CD14-positive monocyte (primary cell): ENCODE measurements around the gene TRA2B. TPM values are rescaled to one million over a fixed set of nuclear protein-coding genes. Genes with fewer than 3 reads are reported as not detected.

ENCODE experiments used
- DNase-seq, 3 donors: peaks; one replicate each; pipeline ENCODE4 v3.0.0-alpha.2; 2011 to 2022
- H2AFZ ChIP-seq: 2 replicates; pipeline ENCODE4 v1.6.0; 2012; ENCODE audit warnings: mild to moderate bottlenecking, low read depth, low read length, inconsistent platforms; ENCODE audit not compliant: insufficient read depth, poor library complexity, severe bottlenecking
- H3K27ac ChIP-seq, 2 donors: 1 replicate in 1 of 2; 2 replicates in 1 of 2; pipeline ENCODE4 v1.5.1; 2012 to 2013; ENCODE audit warnings: low read length in 2 of 2, control low read depth in 1 of 2, inconsistent platforms in 1 of 2, low read depth in 1 of 2, mild to moderate bottlenecking in 1 of 2
- H3K27me3 ChIP-seq, 2 donors: one replicate each; pipeline versions ENCODE4 v1.6.0 to v1.6.1; 2011 to 2013; ENCODE audit warnings: low read length in 2 of 2; ENCODE audit not compliant: control insufficient read depth in 2 of 2, insufficient read depth in 2 of 2
- H3K36me3 ChIP-seq, 2 donors: replicated peaks in 1 of 2; 1 replicate in 1 of 2; 2 replicates in 1 of 2; pipeline versions ENCODE4 v1.5.1 to v1.6.1; 2012 to 2013; ENCODE audit warnings: low read length in 2 of 2, control low read depth in 1 of 2, inconsistent platforms in 1 of 2, mild to moderate bottlenecking in 1 of 2; ENCODE audit not compliant: insufficient read depth in 2 of 2, control insufficient read depth in 1 of 2
- H3K4me1 ChIP-seq, 2 donors: 1 replicate in 1 of 2; 2 replicates in 1 of 2; pipeline versions ENCODE4 v1.5.1 to v1.6.1; 2012 to 2013; ENCODE audit warnings: low read length in 2 of 2, control low read depth in 1 of 2, inconsistent platforms in 1 of 2, mild to moderate bottlenecking in 1 of 2, moderate library complexity in 1 of 2; ENCODE audit not compliant: insufficient read depth in 2 of 2, control insufficient read depth in 1 of 2
- H3K4me2 ChIP-seq: replicated peaks from 2 replicates; pipeline ENCODE3; 2012; ENCODE audit warnings: low read length, moderate library complexity, mild to moderate bottlenecking; ENCODE audit not compliant: poor library complexity, severe bottlenecking; ENCODE audit errors: extremely low read depth
- H3K4me3 ChIP-seq, 3 experiments: fragments of 200-600 bp in 1 of 3; sonication (generic) in 1 of 3; replicated peaks in 1 of 3; 1 replicate in 2 of 3; 2 replicates in 1 of 3; pipeline ENCODE4 v1.5.1; 2011 to 2013; ENCODE audit warnings: low read length in 3 of 3, mild to moderate bottlenecking in 3 of 3, control low read depth in 2 of 3, low read depth in 2 of 3, inconsistent platforms in 1 of 3, moderate library complexity in 1 of 3
- H3K79me2 ChIP-seq: 2 replicates; pipeline ENCODE4 v1.6.0; 2012; ENCODE audit warnings: mild to moderate bottlenecking, control low read depth, inconsistent platforms, low read length, moderate library complexity; ENCODE audit not compliant: insufficient read depth
- H3K9ac ChIP-seq: 2 replicates; pipeline ENCODE4 v1.6.0; 2017; ENCODE audit warnings: low read length, mild to moderate bottlenecking; ENCODE audit not compliant: insufficient read depth, poor library complexity, severe bottlenecking
- H3K9me3 ChIP-seq, 2 donors: replicated peaks in 1 of 2; 1 replicate in 1 of 2; 2 replicates in 1 of 2; pipeline versions ENCODE4 v1.5.1 to v1.6.1; 2012 to 2013; ENCODE audit warnings: low read length in 2 of 2, control low read depth in 1 of 2; ENCODE audit not compliant: control insufficient read depth in 1 of 2, insufficient read depth in 1 of 2
- H4K20me1 ChIP-seq: 2 replicates; pipeline ENCODE4 v1.6.0; 2012; ENCODE audit warnings: mild to moderate bottlenecking, low read length, control low read depth, moderate library complexity; ENCODE audit not compliant: insufficient read depth
- H3K27ac Mint-ChIP-seq, 7 donors: one replicate each; pipeline ENCODE4 v1.8.0; 2020; ENCODE audit warnings: mild to moderate bottlenecking in 7 of 7, mixed read lengths in 7 of 7, moderate library complexity in 6 of 7, inconsistent platforms in 2 of 7
- H3K27me3 Mint-ChIP-seq, 3 donors: one replicate each; pipeline ENCODE4 v1.8.0; 2021 to 2022; ENCODE audit warnings: low read depth in 3 of 3, mild to moderate bottlenecking in 3 of 3, mixed read lengths in 3 of 3, moderate library complexity in 3 of 3, inconsistent platforms in 1 of 3
- H3K36me3 Mint-ChIP-seq, 2 donors: one replicate each; pipeline ENCODE4 v1.8.0; 2020; ENCODE audit warnings: mixed read lengths in 2 of 2, inconsistent platforms in 1 of 2, mild to moderate bottlenecking in 1 of 2
- H3K4me1 Mint-ChIP-seq: one replicate; pipeline ENCODE4 v1.8.0; 2020; ENCODE audit warnings: mild to moderate bottlenecking, mixed read lengths
- H3K4me3 Mint-ChIP-seq, 2 donors: one replicate each; pipeline ENCODE4 v1.8.0; 2020; ENCODE audit warnings: mild to moderate bottlenecking in 2 of 2, mixed read lengths in 2 of 2, moderate library complexity in 1 of 2
- H3K9me3 Mint-ChIP-seq, 7 donors: one replicate each; pipeline ENCODE4 v1.8.0; 2020 to 2022; ENCODE audit warnings: mixed read lengths in 7 of 7, mild to moderate bottlenecking in 6 of 7, moderate library complexity in 6 of 7, inconsistent platforms in 2 of 7
- CTCF ChIP-seq: fragments of 200-600 bp; IDR thresholded peaks from one replicate; pipeline ENCODE4 v1.8.0; 2022; ENCODE audit warnings: antibody characterized with exemption, mild to moderate bottlenecking
- WGBS: methylation state at CpG from one replicate; pipeline ENCODE4 v1.1.5; 2013; ENCODE audit warnings: missing lambda C conversion rate; ENCODE audit not compliant: insufficient coverage; 5-methylcytosine and 5-hydroxymethylcytosine counted together
- intact Hi-C, 2 donors: fragments of 100-400 bp; cut with micrococcal nuclease; formaldehyde crosslinking; loops; one replicate each; pipeline versions ENCODE4 v1.15.0 to v1.15.1; 2023
- polyA plus RNA-seq, 3 donors: library from polyadenylated mRNA; depleted of rRNA in 1 of 3; unstranded in 2 of 3; stranded (reverse) in 1 of 3; fragments of 300-500 nt in 2 of 3; fragments of >200 nt in 1 of 3; fragmentation: Illumina TruSeq in 2 of 3; gene quantifications; 1 replicate in 2 of 3; 2 replicates in 1 of 3; pipeline ENCODE4 v1.2.3, GENCODE V29; 2012 to 2021

The TRA2B gene
- polyA plus RNA-seq, 3 donors: 99.9 to 507 (median 121) TPM

GRCh38 chr3:185930393-185931107 is 7.3 kb downstream of the TRA2B start:
- H3K36me3 Mint-ChIP-seq: peaks cover 37 to 56% of the 10 kb centered on the region in 2 donors
- H3K36me3 ChIP-seq: peaks cover 22 to 41% of the 10 kb centered on the region in 2 donors
- peak overlapping the region in 1 of 3 experiments; percentile 99 for H3K4me3 ChIP-seq
- H2AFZ ChIP-seq: no peak overlapping the region
- H3K4me1 Mint-ChIP-seq: peaks cover 84% of the 10 kb centered on the region
- no peaks in the 10 kb centered on the region for H3K27me3 Mint-ChIP-seq
- peaks cover 69 to 82% of the 10 kb centered on the region in 2 donors for H3K4me1 ChIP-seq
- H3K4me2 ChIP-seq: peak overlapping the region; percentile 90
- H3K9me3 ChIP-seq: no peaks in the 10 kb centered on the region
- no peak overlapping the region for H3K9ac ChIP-seq
- no peaks in the 10 kb centered on the region for H3K27me3 ChIP-seq
- DNase-seq: no peak
- H3K9me3 Mint-ChIP-seq: no peaks in the 10 kb centered on the region
- peak overlapping the region; percentile 29 to 87 for H3K4me3 Mint-ChIP-seq
- peaks cover 100% of the 10 kb centered on the region for H3K79me2 ChIP-seq
- peaks cover 100% of the 10 kb centered on the region for H4K20me1 ChIP-seq
- intact Hi-C loops: loop anchor here (10.0 kb wide), 2 partner anchors 106 to 854 kb away; partner anchors contain the start of genes EIF4A2 (in 1 of the 2) and IGF2BP2 (in 1 of the 2)
- H3K27ac Mint-ChIP-seq: peak overlapping the region in 6 of 7 donors; percentile 30 to 83 (median 46)
- TF ChIP-seq CTCF: no peak
- 0% methylated on average over 1 of the region's 3 CpGs for WGBS
- H3K27ac ChIP-seq: peak overlapping the region in 1 of 2 donors; percentile 69

DNA sequence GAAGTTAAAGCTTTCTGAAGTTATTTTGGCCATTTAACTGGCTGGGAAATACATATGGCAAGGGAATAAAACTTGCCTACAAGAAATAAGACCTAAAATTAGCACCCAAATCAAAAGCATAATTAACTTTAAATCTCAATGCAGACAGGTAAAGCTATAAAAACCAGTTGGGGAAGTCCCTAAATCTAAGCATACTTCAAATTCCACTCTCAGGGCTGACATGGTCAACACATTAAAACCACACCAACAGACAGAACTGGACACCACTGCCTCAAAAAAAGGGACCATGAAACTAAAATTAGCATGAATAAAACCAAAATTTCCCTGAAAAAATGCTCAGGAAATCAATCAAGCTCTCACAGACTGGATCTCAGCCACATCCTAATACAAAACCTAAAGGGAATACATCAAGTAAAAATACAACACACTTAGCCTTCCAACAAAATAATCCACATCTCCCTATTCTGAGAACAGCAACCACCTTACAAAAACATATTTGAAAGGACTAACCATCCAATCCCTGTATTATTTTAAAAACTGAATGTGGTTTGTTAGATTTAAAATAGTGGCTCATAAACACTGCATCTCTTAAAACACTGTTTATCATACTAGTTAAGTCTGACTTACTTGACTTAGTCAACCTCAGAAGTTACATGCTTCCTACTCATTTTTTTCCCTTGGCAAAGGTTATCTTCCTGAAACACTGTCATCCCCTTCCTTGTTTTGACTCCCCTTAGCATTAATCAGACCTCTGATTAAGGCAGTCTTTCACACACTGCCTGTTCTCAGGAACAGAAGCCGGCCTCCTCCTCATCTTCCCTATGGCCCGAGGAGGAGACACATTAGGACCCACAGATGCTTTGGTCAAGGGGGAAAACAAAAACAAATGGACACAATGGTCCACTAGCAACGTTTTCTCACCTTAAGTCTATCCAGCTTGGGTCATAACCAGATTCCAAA is 8.3 kb downstream of the TRA2B start:
- Histone ChIP-seq H3K9ac (no peak overlapping the region), H3K79me2 (peaks cover 100% of the 10 kb centered on the region), H3K27ac (peak overlapping the region; percentile 17 to 58), H3K4me3 (peak overlapping the region in 2 of 3 experiments; percentile 22 to 99), H3K27me3 (no peaks in the 10 kb centered on the region), H3K36me3 (peaks cover 33 to 51% of the 10 kb centered on the region in 2 donors), H2AFZ (no peak overlapping the region), H3K4me2 (peak overlapping the region; percentile 90), H4K20me1 (peaks cover 100% of the 10 kb centered on the region), H3K4me1 (peaks cover 59 to 73% of the 10 kb centered on the region in 2 donors), H3K9me3 (no peaks in the 10 kb centered on the region)
- Mint-ChIP-seq H3K27me3 (no peaks in the 10 kb centered on the region), H3K4me3 (peak overlapping the region; percentile 61 to 69), H3K9me3 (peaks cover 0 to 2% (median 0%) of the 10 kb centered on the region in 7 donors), H3K4me1 (peaks cover 76% of the 10 kb centered on the region), H3K36me3 (peaks cover 48 to 63% of the 10 kb centered on the region in 2 donors), H3K27ac (peak overlapping the region; percentile 29 to 90 (median 69))
- intact Hi-C loops: loop anchor here (10.0 kb wide), 2 partner anchors 105 to 855 kb away; partner anchors contain the start of genes EIF4A2 (in 1 of the 2) and IGF2BP2 (in 1 of the 2)
- DNase-seq: peak in 2 of 3 donors; percentile 40 to 59
- no peak for TF ChIP-seq CTCF
- no CpG with 5 or more reads among the region's 3 CpGs for WGBS
